GM12878 (cell line): Measurements from ENCODE around the gene C22orf15. TPM values are rescaled to one million over a fixed set of nuclear protein-coding genes. Genes with fewer than 3 reads are reported as not detected.

Experiments
- ATAC-seq: fragments of 200-7000 bp; cut with Tn5 transposase; 3 replicates; pipeline ENCODE4 v1.9.1; 2020; ENCODE audit warnings: mild to moderate bottlenecking, moderate library complexity
- BruUV-seq: library from RNA; stranded (reverse); fragments of 400-500 nt; replicated peaks from 2 replicates; lab custom pipeline; 2021; lab: Mats Ljungman, UMichigan
- CTCF ChIA-PET: fragments of 300-600 bp; sonication (Branson Sonifier 250); formaldehyde crosslinking; extraction: SDS; loops from one replicate; lab custom pipeline; 2021; ENCODE audit warnings: inconsistent platforms; lab: Yijun Ruan, JAX
- POLR2A ChIA-PET: fragments of 350-600 bp; formaldehyde crosslinking; extraction: SDS; loops from one replicate; lab custom pipeline; 2021; ENCODE audit warnings: inconsistent platforms; lab: Charles Lee
- RAD21 ChIA-PET: fragments of 300-600 bp; sonication (Branson Sonifier 250); formaldehyde crosslinking; loops from one replicate; lab custom pipeline; 2023; ENCODE audit warnings: antibody characterized with exemption; ENCODE audit not compliant: unreplicated experiment; lab: Charles Lee
- SMC1A ChIA-PET: fragments of 300-600 bp; sonication (Branson Sonifier 250); formaldehyde crosslinking; loops from one replicate; lab custom pipeline; 2023; ENCODE audit not compliant: unreplicated experiment, uncharacterized antibody; lab: Charles Lee
- DNase-seq: peaks from one replicate; pipeline ENCODE4 v3.0.0-alpha.2; 2011; ENCODE audit warnings: low read depth, low spot score
- FAIRE-seq: peaks from 3 replicates; lab custom pipeline; 2011; peaks lifted over from hg19 to GRCh38; lab: Jason Lieb, UNC
- H2AFZ ChIP-seq: 2 replicates; pipeline ENCODE4 v1.6.0; 2011; ENCODE audit warnings: low read depth, low read length, control low read depth; ENCODE audit not compliant: control insufficient read depth
- H3K27ac ChIP-seq: 2 replicates; pipeline ENCODE4 v1.5.1; 2011; ENCODE audit warnings: control low read depth; ENCODE audit not compliant: control insufficient read depth, insufficient read depth
- H3K27me3 ChIP-seq, 2 experiments: replicated peaks in 1 of 2; 2 replicates each; pipeline versions ENCODE4 v1.6.0 to v1.6.1; 2011; ENCODE audit warnings: low read length in 1 of 2; ENCODE audit not compliant: control insufficient read depth in 2 of 2, insufficient read depth in 2 of 2
- H3K36me3 ChIP-seq, 2 experiments: 2 replicates each; pipeline ENCODE4 v1.5.1; 2011; ENCODE audit warnings: low read length in 1 of 2; ENCODE audit not compliant: control insufficient read depth in 2 of 2, insufficient read depth in 2 of 2
- H3K4me1 ChIP-seq: 2 replicates; pipeline ENCODE4 v1.6.1; 2011; ENCODE audit warnings: mild to moderate bottlenecking, low read length, moderate library complexity, mixed read lengths; ENCODE audit not compliant: control insufficient read depth, insufficient read depth
- H3K4me2 ChIP-seq: 2 replicates; pipeline ENCODE4 v1.6.0; 2011; ENCODE audit warnings: control low read depth; ENCODE audit not compliant: control insufficient read depth, insufficient read depth
- H3K4me3 ChIP-seq: fragments of 200-600 bp; sonication (generic); 2 replicates; pipeline ENCODE4 v1.5.1; 2016
- H3K79me2 ChIP-seq: 2 replicates; pipeline ENCODE4 v1.6.0; 2011; ENCODE audit warnings: low read length; ENCODE audit not compliant: control insufficient read depth, insufficient read depth
- H3K9ac ChIP-seq: 2 replicates; pipeline ENCODE4 v1.8.0; 2011; ENCODE audit warnings: low read length, control low read depth, mixed read lengths; ENCODE audit not compliant: control insufficient read depth, insufficient read depth
- H3K9me3 ChIP-seq: replicated peaks from 3 replicates; pipeline ENCODE4 v1.5.1; 2011; ENCODE audit warnings: mild to moderate bottlenecking, low read length; ENCODE audit not compliant: control insufficient read depth, insufficient read depth
- H4K20me1 ChIP-seq: 2 replicates; pipeline ENCODE4 v1.6.0; 2011; ENCODE audit not compliant: control insufficient read depth, insufficient read depth
- BCL3 ChIP-seq: IDR thresholded peaks from 2 replicates; pipeline ENCODE4 v1.6.1; 2011; ENCODE audit warnings: borderline replicate concordance, low read depth, mild to moderate bottlenecking, moderate library complexity, low read length; ENCODE audit not compliant: insufficient read depth, poor library complexity, severe bottlenecking
- CEBPB ChIP-seq, 2 experiments: fragments of 150-350 bp in 1 of 2; IDR thresholded peaks; 2 replicates each; pipeline ENCODE4 v1.6.1; 2012 to 2014; ENCODE audit warnings: low read depth in 2 of 2, low read length in 2 of 2, borderline replicate concordance in 1 of 2, inconsistent platforms in 1 of 2
- JUNB ChIP-seq: IDR thresholded peaks from 2 replicates; pipeline ENCODE4 v1.6.1; 2016; ENCODE audit warnings: antibody characterized with exemption, mild to moderate bottlenecking
- NR2C2 ChIP-seq: IDR thresholded peaks from 2 replicates; pipeline ENCODE4 v1.6.1; 2011; ENCODE audit warnings: borderline replicate concordance, low read depth; ENCODE audit not compliant: control insufficient read depth, insufficient read length
- RB1 ChIP-seq: fragments of 450-650 bp; formaldehyde crosslinking; IDR thresholded peaks from 2 replicates; pipeline ENCODE4 v1.6.1; 2017; ENCODE audit warnings: mild to moderate bottlenecking, borderline replicate concordance
- TBL1XR1 ChIP-seq: IDR thresholded peaks from 2 replicates; pipeline ENCODE4 v1.6.1; 2012; ENCODE audit warnings: low read depth, low read length, improper control_type of control experiment
- ZBTB40 ChIP-seq: fragments of 450-650 bp; IDR thresholded peaks from 2 replicates; pipeline ENCODE4 v1.6.1; 2016; ENCODE audit warnings: mild to moderate bottlenecking, moderate library complexity, borderline replicate concordance
- WGBS: methylation state at CpG from one replicate; pipeline ENCODE4 v1.1.6; 2016; ENCODE audit warnings: low lambda C conversion rate; ENCODE audit not compliant: insufficient replicate concordance, insufficient coverage; ENCODE audit errors: missing lambda C conversion rate; 5-methylcytosine and 5-hydroxymethylcytosine counted together
- in situ Hi-C: fragments of 300-500 bp; cut with MboI; formaldehyde crosslinking; loops from 9 replicates; pipeline ENCODE4 v1.14.3; 2018; ENCODE audit warnings: mixed read lengths
- intact Hi-C: fragments of 100-400 bp; cut with micrococcal nuclease; formaldehyde crosslinking; loops from one replicate; pipeline ENCODE4 v1.14.2; 2022; ENCODE audit not compliant: unreplicated experiment
- polyA plus RNA-seq, 11 experiments: library from polyadenylated mRNA; depleted of rRNA in 4 of 11; unstranded in 6 of 11; stranded (reverse) in 5 of 11; fragments of >200 nt; fragmentation: Nextera tagmentation in 4 of 11; fragmentation: Illumina TruSeq in 1 of 11; extraction: Ambion mirVana in 4 of 11; extraction: Trizol in 1 of 11; gene quantifications; 1 replicate in 1 of 11; 2 replicates in 10 of 11; pipeline versions ENCODE4 v1.2.1 to v1.2.3, GENCODE V29; 2011 to 2016; ENCODE audit warnings: inconsistent platforms in 2 of 11, missing spikeins in 2 of 11, low read depth in 1 of 11
- total RNA-seq, 4 experiments: library from RNA; depleted of rRNA in 3 of 4; stranded (reverse); fragments of >200 nt in 3 of 4; fragmentation: Illumina TruSeq in 1 of 4; extraction: Trizol in 1 of 4; gene quantifications; 2 replicates each; pipeline versions ENCODE4 v1.2.1 to v1.2.3, GENCODE V29; 2013 to 2021
- TF ChIP-seq, protein P1 (sequence below): IDR thresholded peaks from 2 replicates; pipeline ENCODE4 v1.6.1; 2012; ENCODE audit warnings: mild to moderate bottlenecking, low read depth, low read length
- TF ChIP-seq, protein P2 (sequence below): IDR thresholded peaks from 2 replicates; pipeline ENCODE4 v1.6.1; 2011; ENCODE audit warnings: mild to moderate bottlenecking, low read depth, low read length, moderate library complexity; ENCODE audit not compliant: insufficient replicate concordance

C22orf15 gene
- total and polyA plus RNA-seq, 10 of the 15 experiments (the other 5 are each of a cell fraction or from before 2014, with no cell fraction given) = 0.05 to 0.47 (median 0.13) TPM; not detected in 3

DNA sequence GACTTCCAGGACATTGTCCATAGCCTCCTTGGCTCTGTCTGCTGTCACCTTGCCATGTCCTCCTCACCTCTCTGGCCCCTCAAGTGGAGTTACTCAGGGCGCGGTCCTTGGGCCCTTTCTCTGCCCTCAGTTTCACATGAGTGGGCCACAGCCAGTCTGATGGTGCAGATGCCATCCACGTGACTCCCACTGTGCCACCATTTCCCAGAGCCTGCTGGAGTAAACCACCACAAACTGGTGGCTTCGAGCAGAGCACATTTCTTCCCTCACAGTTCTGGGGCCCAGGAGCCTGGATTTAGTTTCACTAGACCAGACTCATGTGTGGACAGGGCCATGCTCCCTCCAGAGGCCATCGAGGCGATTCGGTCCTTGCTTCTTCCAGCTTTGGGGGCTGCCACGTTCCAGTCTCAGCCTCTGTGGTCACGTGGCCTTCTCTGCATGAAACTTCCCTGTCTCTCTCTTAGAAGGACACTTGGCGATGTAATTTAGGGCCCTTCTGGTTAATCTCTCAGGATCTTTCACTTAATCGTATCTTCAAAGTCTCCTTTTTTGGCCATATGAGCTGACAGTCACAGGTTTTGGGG is 38.5 kb downstream of the C22orf15 start (continued):
- TF ChIP-seq ZBTB40 (0 out of 2 replicates have a peak, but pooled peaks have one; percentile 9), CEBPB (IDR thresholded peaks at IDR 0.05; ENCODE audit: borderline replicate concordance in 1 of 2, low read depth in 2 of 2, low read length in 2 of 2) (no peak), RB1 (no peak)

DNA sequence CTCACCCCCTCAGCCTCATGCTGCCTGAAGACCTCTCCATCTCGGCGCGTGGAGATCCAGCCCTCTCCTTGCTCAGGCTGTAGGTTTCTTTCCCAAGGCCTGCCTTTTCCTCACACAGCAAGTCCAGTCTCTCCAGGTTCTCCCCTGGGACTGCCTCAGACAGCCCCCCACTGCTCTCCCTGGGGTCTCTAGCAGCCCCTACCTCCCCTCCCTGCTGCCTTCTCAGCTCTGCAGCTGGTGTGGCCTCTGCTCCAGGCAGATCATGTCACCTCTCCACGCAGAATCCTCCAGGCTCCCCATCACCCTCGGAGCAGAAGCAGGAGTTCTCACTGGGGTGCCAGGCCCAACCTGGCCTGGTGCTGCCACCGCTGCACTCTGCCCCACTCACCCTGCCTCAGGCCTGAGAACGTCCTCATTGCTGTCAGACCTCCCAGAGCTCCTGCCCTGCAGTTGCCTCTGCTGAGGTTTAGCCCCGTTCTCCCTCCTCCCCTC is 39.1 kb downstream of the C22orf15 start:
- ChIA-PET SMC1A (interaction anchor here (1.2 to 1.7 kb wide), 3 partner anchors 13 to 27 kb away, joined by 3 to 5 read pairs (median 3); partner anchors contain the start of gene SMARCB1), POLR2A (interaction anchor here (0.6 to 2.7 kb wide), 3 partner anchors 10 to 43 kb away, joined by 3 to 12 read pairs (median 4); no protein-coding TSS in a partner anchor), RAD21 (interaction anchor here (2.2 kb wide), 1 partner anchor 44 kb away, joined by 7 read pairs; no protein-coding TSS in a partner anchor), CTCF (interaction anchor here (0.6 to 1.3 kb wide), 6 partner anchors 10 to 92 kb away, joined by 3 to 5 read pairs (median 4); partner anchors contain the start of genes DERL3 and MIF)
- no peaks in the 10 kb centered on the region for H4K20me1 ChIP-seq
- H3K4me3 ChIP-seq = no peak overlapping the region
- FAIRE-seq (no peak), ATAC-seq (no peak), DNase-seq (no peak)
- H2AFZ ChIP-seq = no peak overlapping the region
- H3K27ac ChIP-seq = peak overlapping the region; percentile 89
- WGBS = 89% methylated on average over 8 of the region's 8 CpGs
- peaks cover 35% of the 10 kb centered on the region for H3K79me2 ChIP-seq
- in situ Hi-C loops (no loop called here), intact Hi-C loops (loop anchor here (2.0 kb wide), 1 partner anchor 37 kb away; the partner anchor contains the start of gene DERL3)
- H3K27me3 ChIP-seq = no peaks in the 10 kb centered on the region
- H3K9ac ChIP-seq = no peak overlapping the region
- no TSS peak for BruUV-seq
- H3K36me3 ChIP-seq = peaks cover 18 to 28% of the 10 kb centered on the region in 2 experiments
- peak overlapping the region; percentile 100; the same call in 1 of the 2 replicates for H3K4me2 ChIP-seq
- H3K9me3 ChIP-seq = no peaks in the 10 kb centered on the region
- peaks cover 89% of the 10 kb centered on the region for H3K4me1 ChIP-seq
- TF ChIP-seq, protein P1, sequence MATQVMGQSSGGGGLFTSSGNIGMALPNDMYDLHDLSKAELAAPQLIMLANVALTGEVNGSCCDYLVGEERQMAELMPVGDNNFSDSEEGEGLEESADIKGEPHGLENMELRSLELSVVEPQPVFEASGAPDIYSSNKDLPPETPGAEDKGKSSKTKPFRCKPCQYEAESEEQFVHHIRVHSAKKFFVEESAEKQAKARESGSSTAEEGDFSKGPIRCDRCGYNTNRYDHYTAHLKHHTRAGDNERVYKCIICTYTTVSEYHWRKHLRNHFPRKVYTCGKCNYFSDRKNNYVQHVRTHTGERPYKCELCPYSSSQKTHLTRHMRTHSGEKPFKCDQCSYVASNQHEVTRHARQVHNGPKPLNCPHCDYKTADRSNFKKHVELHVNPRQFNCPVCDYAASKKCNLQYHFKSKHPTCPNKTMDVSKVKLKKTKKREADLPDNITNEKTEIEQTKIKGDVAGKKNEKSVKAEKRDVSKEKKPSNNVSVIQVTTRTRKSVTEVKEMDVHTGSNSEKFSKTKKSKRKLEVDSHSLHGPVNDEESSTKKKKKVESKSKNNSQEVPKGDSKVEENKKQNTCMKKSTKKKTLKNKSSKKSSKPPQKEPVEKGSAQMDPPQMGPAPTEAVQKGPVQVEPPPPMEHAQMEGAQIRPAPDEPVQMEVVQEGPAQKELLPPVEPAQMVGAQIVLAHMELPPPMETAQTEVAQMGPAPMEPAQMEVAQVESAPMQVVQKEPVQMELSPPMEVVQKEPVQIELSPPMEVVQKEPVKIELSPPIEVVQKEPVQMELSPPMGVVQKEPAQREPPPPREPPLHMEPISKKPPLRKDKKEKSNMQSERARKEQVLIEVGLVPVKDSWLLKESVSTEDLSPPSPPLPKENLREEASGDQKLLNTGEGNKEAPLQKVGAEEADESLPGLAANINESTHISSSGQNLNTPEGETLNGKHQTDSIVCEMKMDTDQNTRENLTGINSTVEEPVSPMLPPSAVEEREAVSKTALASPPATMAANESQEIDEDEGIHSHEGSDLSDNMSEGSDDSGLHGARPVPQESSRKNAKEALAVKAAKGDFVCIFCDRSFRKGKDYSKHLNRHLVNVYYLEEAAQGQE = no peak
- TF ChIP-seq, protein P2, sequence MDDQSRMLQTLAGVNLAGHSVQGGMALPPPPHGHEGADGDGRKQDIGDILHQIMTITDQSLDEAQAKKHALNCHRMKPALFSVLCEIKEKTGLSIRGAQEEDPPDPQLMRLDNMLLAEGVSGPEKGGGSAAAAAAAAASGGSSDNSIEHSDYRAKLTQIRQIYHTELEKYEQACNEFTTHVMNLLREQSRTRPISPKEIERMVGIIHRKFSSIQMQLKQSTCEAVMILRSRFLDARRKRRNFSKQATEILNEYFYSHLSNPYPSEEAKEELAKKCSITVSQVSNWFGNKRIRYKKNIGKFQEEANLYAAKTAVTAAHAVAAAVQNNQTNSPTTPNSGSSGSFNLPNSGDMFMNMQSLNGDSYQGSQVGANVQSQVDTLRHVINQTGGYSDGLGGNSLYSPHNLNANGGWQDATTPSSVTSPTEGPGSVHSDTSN = no peak
- no peak for TF ChIP-seq TBL1XR1
- TF ChIP-seq BCL3 = no peak
- no peak for TF ChIP-seq NR2C2
- no peak for TF ChIP-seq JUNB
